ENCODE results near the gene AHRR.

AHRR gene

DNA sequence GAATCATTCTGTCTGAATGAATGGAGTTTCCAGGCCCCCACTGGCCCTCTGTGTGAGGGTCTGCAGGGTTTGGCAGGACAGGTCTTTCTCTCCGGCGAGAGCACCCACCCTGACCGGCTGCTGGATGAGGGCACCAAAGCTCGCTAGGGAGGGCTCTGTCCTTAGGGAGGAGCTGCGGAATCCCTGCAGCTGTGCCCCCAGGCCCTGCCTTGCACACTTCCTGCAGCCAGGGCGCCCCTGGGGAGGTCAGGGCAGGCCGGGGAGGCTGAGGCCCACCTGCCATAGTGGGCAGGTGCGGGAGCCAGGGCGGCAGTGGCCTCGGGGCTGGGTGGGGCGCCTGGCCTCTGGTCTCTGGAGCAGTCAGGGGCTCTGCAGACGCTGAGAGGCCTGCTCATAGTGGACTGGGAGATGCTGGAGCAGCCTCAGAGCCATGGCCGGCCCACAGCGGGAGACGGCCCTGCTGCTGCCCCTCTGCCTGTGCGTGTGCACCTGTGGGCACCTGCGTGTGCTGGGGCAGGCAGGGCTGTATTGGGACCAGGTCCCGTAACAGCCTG is 157.5 kb downstream of the AHRR start:
- TF ChIP-seq, protein P1, sequence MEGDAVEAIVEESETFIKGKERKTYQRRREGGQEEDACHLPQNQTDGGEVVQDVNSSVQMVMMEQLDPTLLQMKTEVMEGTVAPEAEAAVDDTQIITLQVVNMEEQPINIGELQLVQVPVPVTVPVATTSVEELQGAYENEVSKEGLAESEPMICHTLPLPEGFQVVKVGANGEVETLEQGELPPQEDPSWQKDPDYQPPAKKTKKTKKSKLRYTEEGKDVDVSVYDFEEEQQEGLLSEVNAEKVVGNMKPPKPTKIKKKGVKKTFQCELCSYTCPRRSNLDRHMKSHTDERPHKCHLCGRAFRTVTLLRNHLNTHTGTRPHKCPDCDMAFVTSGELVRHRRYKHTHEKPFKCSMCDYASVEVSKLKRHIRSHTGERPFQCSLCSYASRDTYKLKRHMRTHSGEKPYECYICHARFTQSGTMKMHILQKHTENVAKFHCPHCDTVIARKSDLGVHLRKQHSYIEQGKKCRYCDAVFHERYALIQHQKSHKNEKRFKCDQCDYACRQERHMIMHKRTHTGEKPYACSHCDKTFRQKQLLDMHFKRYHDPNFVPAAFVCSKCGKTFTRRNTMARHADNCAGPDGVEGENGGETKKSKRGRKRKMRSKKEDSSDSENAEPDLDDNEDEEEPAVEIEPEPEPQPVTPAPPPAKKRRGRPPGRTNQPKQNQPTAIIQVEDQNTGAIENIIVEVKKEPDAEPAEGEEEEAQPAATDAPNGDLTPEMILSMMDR (IDR thresholded peaks at IDR 0.05; ENCODE audit: poor library complexity, severe bottlenecking) = no peak
- no peak overlapping the region for H3K27ac ChIP-seq (ENCODE audit: poor library complexity, severe bottlenecking)
- no peak overlapping the region for H3K4me3 ChIP-seq (ENCODE audit: severe bottlenecking)
- H3K27me3 ChIP-seq (ENCODE audit: insufficient read depth, poor library complexity, severe bottlenecking) = peaks cover 36% of the 10 kb centered on the region
- ATAC-seq (ENCODE audit: low read depth) (no peak), DNase-seq (ENCODE audit: low spot score) (no peak)
- no peaks in the 10 kb centered on the region for H3K4me1 ChIP-seq (ENCODE audit: insufficient read depth, poor library complexity, severe bottlenecking)
- H3K9me3 ChIP-seq (ENCODE audit: severe bottlenecking) = no peaks in the 10 kb centered on the region
- no peaks in the 10 kb centered on the region for H3K36me3 ChIP-seq (ENCODE audit: low read depth)

DNA sequence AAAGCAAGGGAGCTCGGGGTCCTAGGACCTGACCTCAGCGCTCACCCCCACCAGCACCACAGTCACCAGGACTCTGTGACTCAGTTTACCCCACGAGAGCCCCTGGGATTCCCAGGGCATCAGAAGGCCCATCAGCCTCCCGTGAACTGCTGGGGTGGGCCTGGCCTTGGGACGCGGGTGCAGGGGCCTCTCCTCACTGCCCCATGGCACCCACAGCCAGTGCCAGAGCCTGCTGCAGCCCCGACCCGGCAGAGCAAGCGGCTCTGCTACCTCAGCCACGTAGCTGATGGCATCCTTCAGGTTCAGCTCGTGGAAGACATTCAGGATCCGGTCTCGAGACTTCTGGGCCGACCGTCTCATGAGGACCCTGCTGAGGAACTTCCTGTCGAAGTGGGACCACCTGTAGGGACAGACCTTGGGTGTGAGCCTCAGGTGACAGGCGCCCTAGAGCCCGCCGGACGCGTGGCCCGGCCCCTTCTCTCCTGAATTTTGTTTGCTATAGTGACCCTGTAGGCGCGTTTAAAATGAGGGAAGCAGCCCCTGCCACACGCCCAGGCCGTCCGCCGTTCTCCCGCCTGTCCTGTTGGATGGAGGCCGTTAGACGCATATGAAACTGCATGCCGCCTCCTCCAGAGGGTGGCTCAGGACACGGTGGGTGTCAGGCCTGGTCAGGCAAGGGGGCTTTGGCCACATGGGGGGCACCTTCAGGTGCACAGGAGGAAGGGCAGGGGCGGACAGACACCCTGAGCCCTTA is 158.2 kb downstream of the AHRR start:
- H3K27ac ChIP-seq (ENCODE audit: poor library complexity, severe bottlenecking) = no peak overlapping the region
- no peak overlapping the region for H3K4me3 ChIP-seq (ENCODE audit: severe bottlenecking)
- peaks cover 37% of the 10 kb centered on the region for H3K27me3 ChIP-seq (ENCODE audit: insufficient read depth, poor library complexity, severe bottlenecking)
- no peaks in the 10 kb centered on the region for H3K4me1 ChIP-seq (ENCODE audit: insufficient read depth, poor library complexity, severe bottlenecking)
- H3K9me3 ChIP-seq (ENCODE audit: severe bottlenecking) = no peaks in the 10 kb centered on the region
- no peaks in the 10 kb centered on the region for H3K36me3 ChIP-seq (ENCODE audit: low read depth)
- TF ChIP-seq, protein P1 (IDR thresholded peaks at IDR 0.05; ENCODE audit: poor library complexity, severe bottlenecking) = no peak
- DNase-seq (ENCODE audit: low spot score) = no peak
- ATAC-seq (ENCODE audit: low read depth) = no peak

DNA sequence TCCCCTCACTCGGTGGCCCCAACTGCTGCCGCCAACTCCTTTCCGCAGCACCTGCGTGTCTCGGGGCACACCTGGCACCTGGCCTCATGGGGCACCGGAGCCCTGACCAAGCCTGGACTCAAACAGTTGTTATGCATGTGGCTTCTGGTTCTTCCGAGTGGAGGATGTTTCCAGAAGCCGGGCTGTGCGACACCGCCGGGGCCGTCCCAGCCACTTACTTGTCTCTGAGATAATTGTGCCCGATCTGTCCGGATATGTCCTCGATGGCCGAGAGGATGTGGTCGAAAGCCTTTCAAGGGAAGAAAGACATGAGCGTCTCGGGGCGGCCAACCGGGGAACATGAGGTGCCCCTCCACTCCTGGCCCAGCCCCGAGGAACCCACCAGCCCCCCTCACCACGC is 159.8 kb downstream of the AHRR start:
- H3K9me3 ChIP-seq (ENCODE audit: severe bottlenecking) = no peaks in the 10 kb centered on the region
- DNase-seq (ENCODE audit: low spot score) (no peak), ATAC-seq (ENCODE audit: low read depth) (no peak)
- H3K36me3 ChIP-seq (ENCODE audit: low read depth) = no peaks in the 10 kb centered on the region
- TF ChIP-seq, protein P1 (IDR thresholded peaks at IDR 0.05; ENCODE audit: poor library complexity, severe bottlenecking) = no peak
- no peak overlapping the region for H3K27ac ChIP-seq (ENCODE audit: poor library complexity, severe bottlenecking)
- no peak overlapping the region for H3K4me3 ChIP-seq (ENCODE audit: severe bottlenecking)
- peaks cover 38% of the 10 kb centered on the region for H3K27me3 ChIP-seq (ENCODE audit: insufficient read depth, poor library complexity, severe bottlenecking)
- H3K4me1 ChIP-seq (ENCODE audit: insufficient read depth, poor library complexity, severe bottlenecking) = no peaks in the 10 kb centered on the region

DNA sequence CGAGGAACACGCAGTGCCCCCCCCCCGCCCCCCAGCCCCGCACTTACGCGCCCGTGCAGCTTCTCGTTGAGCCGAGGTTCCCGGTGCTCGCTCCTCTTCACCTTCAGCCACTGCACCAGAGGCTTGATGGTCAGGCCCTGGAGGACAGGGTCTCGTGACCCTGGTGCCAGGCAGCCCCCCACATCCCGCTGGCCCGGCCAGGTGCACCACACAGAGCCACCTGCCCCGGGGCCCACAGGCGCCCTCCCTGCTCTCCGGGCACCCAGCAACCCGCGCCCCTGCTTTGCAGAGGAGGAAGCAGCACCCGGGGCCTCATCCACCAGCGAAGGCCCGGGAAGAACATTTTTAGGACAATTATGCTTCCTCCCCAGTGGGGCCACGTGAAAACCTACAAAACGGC is 160.5 kb downstream of the AHRR start:
- Histone ChIP-seq H3K27me3 (ENCODE audit: insufficient read depth, poor library complexity, severe bottlenecking) (peaks cover 35% of the 10 kb centered on the region), H3K9me3 (ENCODE audit: severe bottlenecking) (no peaks in the 10 kb centered on the region), H3K36me3 (ENCODE audit: low read depth) (no peaks in the 10 kb centered on the region), H3K4me3 (ENCODE audit: severe bottlenecking) (no peak overlapping the region), H3K27ac (ENCODE audit: poor library complexity, severe bottlenecking) (no peak overlapping the region), H3K4me1 (ENCODE audit: insufficient read depth, poor library complexity, severe bottlenecking) (no peaks in the 10 kb centered on the region)
- ATAC-seq (ENCODE audit: low read depth) (no peak), DNase-seq (ENCODE audit: low spot score) (no peak)
- TF ChIP-seq, protein P1 (IDR thresholded peaks at IDR 0.05; ENCODE audit: poor library complexity, severe bottlenecking) = no peak

DNA sequence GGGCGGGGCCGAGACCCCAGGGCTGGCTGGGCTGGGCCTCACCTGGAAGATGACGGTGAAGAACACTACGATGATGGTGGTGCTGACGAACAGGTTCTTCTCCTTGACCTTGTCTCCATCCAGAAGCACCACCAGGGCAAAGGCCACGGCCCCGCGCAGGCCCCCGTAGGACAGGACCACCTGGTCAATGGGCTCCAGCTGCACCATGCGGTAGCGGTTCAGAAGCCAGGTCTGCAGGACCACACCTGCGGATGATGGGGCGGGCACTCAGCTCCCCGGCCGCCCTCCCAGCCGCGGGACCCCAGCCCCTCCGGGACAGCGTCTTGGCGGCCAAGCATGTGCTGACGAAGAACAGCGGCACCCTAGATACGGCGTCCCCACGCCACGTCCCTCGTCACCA is 161.0 kb downstream of the AHRR start:
- peaks cover 30% of the 10 kb centered on the region for H3K27me3 ChIP-seq (ENCODE audit: insufficient read depth, poor library complexity, severe bottlenecking)

More for the DNA sequence above, 161.0 kb downstream of the AHRR start:
- Histone ChIP-seq H3K9me3 (ENCODE audit: severe bottlenecking) (no peaks in the 10 kb centered on the region), H3K4me1 (ENCODE audit: insufficient read depth, poor library complexity, severe bottlenecking) (no peaks in the 10 kb centered on the region), H3K36me3 (ENCODE audit: low read depth) (no peaks in the 10 kb centered on the region), H3K27ac (ENCODE audit: poor library complexity, severe bottlenecking) (no peak overlapping the region), H3K4me3 (ENCODE audit: severe bottlenecking) (no peak overlapping the region)
- TF ChIP-seq, protein P1 (IDR thresholded peaks at IDR 0.05; ENCODE audit: poor library complexity, severe bottlenecking) = no peak
- DNase-seq (ENCODE audit: low spot score) = no peak
- ATAC-seq (ENCODE audit: low read depth) = no peak

Data from RWPE2 (cell line).